Measurements from ENCODE around the gene FARS2.
A peak's percentile ranks its signal among the peaks of the same experiment; 100 is the strongest.

FARS2 gene

GRCh38 chr6:5260661-5261544 lies at the start of gene FARS2, which contains the start of gene LYRM4:
TSS of gene FARS2 (plus strand) at chr6:5261513.
TSS of gene LYRM4 (minus strand) at chr6:5260950. CDS start at chr6:5260733, 217 bp downstream.
- peak; percentile 99 for DNase-seq (ENCODE audit: low spot score)

GRCh38 chr6:5213836-5214235 lies 47.5 kb upstream of the FARS2 start:
- no peak for DNase-seq (ENCODE audit: low spot score)

DNA sequence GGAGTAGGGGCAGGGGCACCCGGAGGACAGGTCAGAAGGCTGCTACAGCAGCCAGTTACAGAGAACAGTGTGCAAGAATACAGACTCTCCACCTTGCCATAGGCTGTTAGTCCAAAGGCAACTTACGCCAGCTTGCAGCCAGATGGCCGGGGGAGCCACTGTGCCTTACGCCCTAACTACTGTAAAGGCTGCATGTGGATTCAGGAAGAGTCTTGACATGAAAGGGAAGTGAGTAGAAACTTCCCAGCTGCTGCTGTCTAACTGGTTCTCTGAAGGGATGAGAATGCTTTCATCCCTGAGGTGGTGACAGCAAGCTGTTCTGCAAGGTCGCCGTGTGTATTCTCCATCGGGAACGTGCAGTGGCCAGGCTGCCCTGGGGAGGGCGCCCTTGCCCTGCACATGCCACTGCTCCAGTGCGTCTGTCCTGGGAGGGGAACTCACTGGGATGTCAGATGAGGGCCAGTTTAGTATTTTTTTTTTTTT lies 46.7 kb upstream of the FARS2 start:
- peak; percentile 85 for DNase-seq (ENCODE audit: low spot score)

DNA sequence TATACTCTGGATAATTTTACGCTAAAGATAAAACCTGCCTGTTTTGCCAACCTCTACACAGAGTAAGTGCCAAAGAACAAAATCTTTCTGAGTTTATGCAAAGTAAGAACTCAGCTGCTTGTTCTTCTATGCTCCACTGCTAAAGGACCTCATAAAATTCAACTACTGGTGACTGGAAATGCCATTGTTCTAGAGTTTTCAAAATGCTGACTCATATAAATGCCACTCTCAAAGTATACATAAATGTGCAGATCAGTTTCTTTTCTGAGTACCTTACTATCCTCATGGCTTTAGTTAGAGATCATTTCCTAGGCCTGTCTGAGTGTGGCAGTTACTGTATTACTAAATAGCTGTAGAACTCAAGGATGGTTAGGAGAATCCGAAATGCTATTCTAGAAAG lies 46.2 kb upstream of the FARS2 start:
- DNase-seq (ENCODE audit: low spot score) = no peak

GRCh38 chr6:5215799-5216198 lies 45.5 kb upstream of the FARS2 start:
- no peak for DNase-seq (ENCODE audit: low spot score)

GRCh38 chr6:5217356-5217755 lies 44.0 kb upstream of the FARS2 start:
- no peak for DNase-seq (ENCODE audit: low spot score)

GRCh38 chr6:5219011-5219691 lies 42.2 kb upstream of the FARS2 start:
- DNase-seq (ENCODE audit: low spot score) = no peak

DNA sequence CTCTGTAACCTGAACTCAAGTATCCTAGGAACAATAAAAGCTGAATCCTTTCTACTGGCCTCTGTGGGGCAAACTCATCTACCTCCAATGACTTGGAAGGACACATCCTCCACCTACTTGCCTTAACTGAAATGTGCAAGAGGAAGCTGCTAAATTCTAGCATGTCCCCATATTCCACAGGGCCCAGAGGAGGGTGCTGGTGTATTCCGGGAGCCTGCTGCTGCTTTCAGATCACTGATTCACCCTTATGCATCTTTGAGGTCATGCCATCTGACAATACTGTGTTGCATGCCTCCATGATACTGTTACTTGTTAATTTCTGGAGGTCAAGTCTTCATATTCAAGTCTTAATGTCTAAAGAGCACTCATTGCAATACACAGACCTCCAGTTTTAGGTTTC lies 40.9 kb upstream of the FARS2 start:
- no peak for DNase-seq (ENCODE audit: low spot score)

GRCh38 chr6:5223309-5223708 lies 38.0 kb upstream of the FARS2 start:
- DNase-seq (ENCODE audit: low spot score) = no peak

GRCh38 chr6:5229356-5229755 lies 32.0 kb upstream of the FARS2 start:
- DNase-seq (ENCODE audit: low spot score) = no peak

GRCh38 chr6:5230081-5230480 lies 31.2 kb upstream of the FARS2 start:
- DNase-seq (ENCODE audit: low spot score) = no peak

DNA sequence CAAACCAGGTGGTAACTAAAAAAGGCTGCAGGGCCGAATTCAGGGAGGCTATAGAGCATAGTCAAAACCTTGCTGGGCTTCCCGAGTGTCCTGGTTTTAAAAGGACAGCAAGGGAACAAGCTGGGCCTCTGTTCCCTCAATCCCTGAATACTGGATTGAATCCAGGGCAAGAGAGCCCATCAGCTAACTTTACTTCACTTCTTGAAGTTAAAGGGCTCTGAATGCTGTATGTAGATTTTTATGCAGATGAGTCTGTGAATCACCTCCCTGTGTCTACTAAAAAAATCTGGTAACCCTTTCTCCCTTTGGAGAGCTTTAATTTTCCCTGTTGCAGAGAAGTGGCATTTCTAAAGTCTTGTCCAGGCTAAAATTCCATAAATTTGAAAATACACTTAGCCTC lies 30.0 kb upstream of the FARS2 start:
- no peak for DNase-seq (ENCODE audit: low spot score)

DNA sequence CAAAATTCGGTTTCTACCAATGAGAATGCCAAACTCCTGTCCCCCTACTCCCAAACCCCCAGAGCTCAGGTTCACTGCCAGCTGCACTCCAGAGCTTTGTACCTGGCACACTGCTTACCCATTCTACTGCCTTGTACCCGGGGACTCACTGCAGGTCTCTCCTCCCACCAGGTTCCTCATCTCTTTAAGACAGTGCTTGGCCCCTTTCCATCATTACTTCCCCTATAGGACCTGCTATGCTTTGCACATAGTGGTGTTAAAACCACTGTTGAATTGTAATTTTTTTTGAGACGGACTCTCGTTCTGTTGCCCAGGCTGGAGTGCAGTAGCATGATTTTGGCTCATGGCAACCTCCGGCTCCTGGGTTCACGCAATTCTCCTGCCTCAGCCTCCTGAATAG lies 26.4 kb upstream of the FARS2 start:
- no peak for DNase-seq (ENCODE audit: low spot score)

DNA sequence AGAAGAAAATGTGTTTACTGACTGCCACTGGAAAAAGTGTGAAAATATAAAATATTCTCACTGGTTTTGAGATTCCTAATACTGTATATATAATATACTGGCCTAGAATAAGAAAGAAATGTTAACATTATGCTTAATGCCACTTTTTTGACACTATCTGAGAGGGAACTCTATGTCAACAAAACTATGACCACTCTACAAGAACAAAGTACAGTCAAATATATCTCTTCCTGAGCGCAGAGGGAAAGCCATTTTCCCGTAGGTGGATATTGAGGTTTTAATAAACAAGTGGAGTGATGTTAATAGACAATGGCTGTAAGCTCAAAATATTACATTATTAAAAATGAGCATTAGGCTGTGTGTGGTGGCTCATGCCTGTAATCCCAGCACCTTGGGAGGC lies 25.5 kb upstream of the FARS2 start:
- DNase-seq (ENCODE audit: low spot score) = no peak

GRCh38 chr6:5237805-5238204 lies 23.5 kb upstream of the FARS2 start:
- DNase-seq (ENCODE audit: low spot score) = no peak

- DNase-seq (ENCODE audit: low spot score) = no peak
These were observed 23.0 kb upstream of the FARS2 start for GRCh38 chr6:5238336-5238735.

GRCh38 chr6:5241252-5241651 lies 20.1 kb upstream of the FARS2 start:
- DNase-seq (ENCODE audit: low spot score) = no peak

- DNase-seq (ENCODE audit: low spot score) = no peak
These were observed 18.2 kb upstream of the FARS2 start for GRCh38 chr6:5243069-5243468.

GRCh38 chr6:5246141-5247097 lies 14.9 kb upstream of the FARS2 start:
- no peak for DNase-seq (ENCODE audit: low spot score)

DNA sequence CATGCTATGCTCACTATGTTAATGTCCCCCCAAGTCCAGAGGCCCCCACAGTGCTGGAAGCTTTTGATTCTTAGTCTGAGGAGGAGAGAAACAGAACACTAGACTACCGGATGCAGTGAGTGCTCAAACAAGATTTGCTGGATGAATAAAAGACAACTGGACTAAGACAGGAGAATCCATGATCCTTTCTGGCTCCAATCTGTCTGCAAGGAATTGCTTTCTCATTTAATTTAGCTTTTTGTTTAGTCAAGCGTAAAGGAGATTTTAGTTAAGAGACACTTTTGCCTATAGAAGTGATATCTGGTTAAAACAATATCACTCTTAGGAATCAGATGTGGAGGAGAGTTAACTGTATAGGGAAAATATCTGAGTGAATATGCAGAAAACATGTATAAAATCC lies 14.1 kb upstream of the FARS2 start:
- DNase-seq (ENCODE audit: low spot score) = no peak

GRCh38 chr6:5248302-5249098 lies 12.8 kb upstream of the FARS2 start:
- DNase-seq (ENCODE audit: low spot score) = no peak
